Naive thymus-derived CD4-positive, alpha-beta T cell (primary cell): ENCODE measurements around the gene AAMP. TPM values are rescaled to one million over a fixed set of nuclear protein-coding genes. Genes with fewer than 3 reads are reported as not detected.

Experiments
- ATAC-seq: fragments of 150-1000 bp; cut with Tn5 transposase; 2 replicates; pipeline ENCODE4 v1.10.0; 2021; ENCODE audit warnings: mild to moderate bottlenecking, moderate library complexity
- CTCF ChIA-PET: fragments of 350-600 bp; sonication (Branson Sonifier 250); formaldehyde crosslinking; loops from one replicate; lab custom pipeline; 2021; ENCODE audit warnings: antibody characterized with exemption; lab: Charles Lee
- POLR2A ChIA-PET: fragments of 350-600 bp; sonication (Branson Sonifier 250); formaldehyde crosslinking; loops from one replicate; lab custom pipeline; 2021; ENCODE audit warnings: antibody characterized with exemption, inconsistent platforms; lab: Charles Lee
- DNase-seq, 9 donors: peaks; one replicate each; pipeline versions ENCODE4 v3.0.0 to v3.0.0-alpha.2; 2020 to 2022; ENCODE audit warnings: mixed read lengths in 1 of 9
- H3K27ac ChIP-seq: one replicate; pipeline ENCODE4 v1.7.0; 2013; ENCODE audit warnings: mild to moderate bottlenecking, low read depth, low read length, moderate library complexity
- H3K27me3 ChIP-seq, 2 donors: one replicate each; pipeline ENCODE4 v1.7.0; 2013; ENCODE audit warnings: low read length in 2 of 2, mild to moderate bottlenecking in 2 of 2, moderate library complexity in 2 of 2; ENCODE audit not compliant: control insufficient read depth in 2 of 2, insufficient read depth in 2 of 2
- H3K36me3 ChIP-seq, 3 experiments: 1 replicate in 2 of 3; 2 replicates in 1 of 3; pipeline ENCODE4 v1.7.0; 2013; ENCODE audit warnings: low read length in 3 of 3, mild to moderate bottlenecking in 3 of 3, moderate library complexity in 1 of 3; ENCODE audit not compliant: insufficient read depth in 3 of 3, control insufficient read depth in 2 of 3
- H3K4me1 ChIP-seq, 2 donors: one replicate each; pipeline ENCODE4 v1.7.0; 2013; ENCODE audit warnings: low read length in 2 of 2, mild to moderate bottlenecking in 2 of 2, moderate library complexity in 1 of 2; ENCODE audit not compliant: control insufficient read depth in 2 of 2, insufficient read depth in 2 of 2
- H3K4me3 ChIP-seq: 2 replicates; pipeline ENCODE4 v1.7.0; 2013; ENCODE audit warnings: mild to moderate bottlenecking, low read length
- H3K9me3 ChIP-seq, 3 experiments: 1 replicate in 2 of 3; 2 replicates in 1 of 3; pipeline ENCODE4 v1.7.0; 2013; ENCODE audit warnings: low read length in 3 of 3; ENCODE audit not compliant: control insufficient read depth in 2 of 3
- H3K27ac Mint-ChIP-seq, 9 donors: one replicate each; pipeline ENCODE4 v1.8.0; 2020 to 2022; ENCODE audit warnings: mixed read lengths in 9 of 9, mild to moderate bottlenecking in 8 of 9, moderate library complexity in 5 of 9, inconsistent platforms in 2 of 9
- H3K27me3 Mint-ChIP-seq, 5 donors: one replicate each; pipeline ENCODE4 v1.8.0; 2021 to 2022; ENCODE audit warnings: mixed read lengths in 5 of 5, mild to moderate bottlenecking in 1 of 5
- H3K36me3 Mint-ChIP-seq, 5 donors: one replicate each; pipeline ENCODE4 v1.8.0; 2020 to 2022; ENCODE audit warnings: mixed read lengths in 5 of 5, mild to moderate bottlenecking in 3 of 5, inconsistent platforms in 1 of 5
- H3K4me1 Mint-ChIP-seq, 7 donors: one replicate each; pipeline ENCODE4 v1.8.0; 2020 to 2022; ENCODE audit warnings: mixed read lengths in 7 of 7, mild to moderate bottlenecking in 3 of 7, inconsistent platforms in 1 of 7
- H3K4me3 Mint-ChIP-seq, 10 donors: one replicate each; pipeline ENCODE4 v1.8.0; 2020 to 2022; ENCODE audit warnings: mild to moderate bottlenecking in 10 of 10, mixed read lengths in 10 of 10, moderate library complexity in 6 of 10, inconsistent platforms in 2 of 10
- H3K9me3 Mint-ChIP-seq, 11 donors: one replicate each; pipeline ENCODE4 v1.8.0; 2020 to 2022; ENCODE audit warnings: mixed read lengths in 11 of 11, mild to moderate bottlenecking in 4 of 11, inconsistent platforms in 1 of 11, moderate library complexity in 1 of 11
- intact Hi-C, 2 donors: fragments of 100-400 bp; cut with micrococcal nuclease; formaldehyde crosslinking; loops; one replicate each; pipeline ENCODE4 v1.15.1; 2023
- polyA plus RNA-seq, 2 donors: library from polyadenylated mRNA; unstranded; fragments of 300-500 nt; fragmentation: Illumina TruSeq; gene quantifications; one replicate each; pipeline ENCODE4 v1.2.3, GENCODE V29; 2021
- total RNA-seq, 6 experiments: library from RNA in 5 of 6; stranded (reverse) in 5 of 6; gene quantifications; 1 replicate in 5 of 6; 2 replicates in 1 of 6; pipeline ENCODE4 v1.2.3 and lab custom pipeline; 2021 to 2026

AAMP gene
- total and polyA plus RNA-seq, 7 experiments from 2014 or later, result 54.1 to 108 (median 66.4) TPM

- Mint-ChIP-seq H3K4me3 (peak overlapping the region; percentile 42 to 68 (median 52)), H3K9me3 (no peaks in the 10 kb centered on the region), H3K27ac (peak overlapping the region; percentile 84 to 95 (median 92)), H3K4me1 (peaks cover 7 to 23% (median 17%) of the 10 kb centered on the region in 7 donors), H3K36me3 (peaks cover 3 to 23% (median 8%) of the 10 kb centered on the region in 5 donors), H3K27me3 (no peaks in the 10 kb centered on the region)
- no peaks in the 10 kb centered on the region for H3K9me3 ChIP-seq
- H3K36me3 ChIP-seq, result peaks cover 12 to 43% (median 18%) of the 10 kb centered on the region in 3 experiments
- intact Hi-C loops, result loop anchor here (1.0 to 5.0 kb wide), 4 partner anchors 39 to 90 kb away; partner anchors contain the start of gene CXCR1 (in 1 of the 2)
- H3K27me3 ChIP-seq, result no peaks in the 10 kb centered on the region
- H3K27ac ChIP-seq, result peak overlapping the region; percentile 67
- ATAC-seq (peak; percentile 85), DNase-seq (peak; percentile 39 to 67 (median 59))
- ChIA-PET POLR2A (interaction anchor here (1.1 to 1.5 kb wide), 3 partner anchors 11 to 36 kb away, joined by 3 to 4 read pairs (median 3); no protein-coding TSS in a partner anchor), CTCF (interaction anchor here (0.9 to 1.4 kb wide), 9 partner anchors 11 to 90 kb away, joined by 3 to 8 read pairs (median 3); no protein-coding TSS in a partner anchor)
- peaks cover 0 to 7% of the 10 kb centered on the region in 2 donors for H3K4me1 ChIP-seq
- no peak overlapping the region for H3K4me3 ChIP-seq
These were observed 12.5 kb downstream of the AAMP start for GRCh38 chr2:218257390-218257981.

- H3K4me3 Mint-ChIP-seq, result no peak overlapping the region
- POLR2A ChIA-PET, result interaction anchor here (1.1 to 1.5 kb wide), 3 partner anchors 10 to 35 kb away, joined by 3 to 4 read pairs (median 3); no protein-coding TSS in a partner anchor
- H3K27me3 Mint-ChIP-seq, result no peaks in the 10 kb centered on the region
These were observed 13.2 kb downstream of the AAMP start for GRCh38 chr2:218256612-218257350.

GRCh38 chr2:218255446-218255845 lies 14.5 kb downstream of the AAMP start:
- peaks cover 0 to 7% of the 10 kb centered on the region in 2 donors for H3K4me1 ChIP-seq
- Mint-ChIP-seq H3K4me1 (peaks cover 7 to 25% (median 17%) of the 10 kb centered on the region in 7 donors), H3K27ac (peak overlapping the region in 2 of 9 donors; percentile 32), H3K9me3 (no peaks in the 10 kb centered on the region), H3K27me3 (no peaks in the 10 kb centered on the region), H3K4me3 (no peak overlapping the region), H3K36me3 (peaks cover 4 to 36% (median 13%) of the 10 kb centered on the region in 5 donors)
- POLR2A ChIA-PET, result interaction anchor here (1.0 kb wide), 1 partner anchor 12 kb away, joined by 3 read pairs; no protein-coding TSS in a partner anchor
- H3K4me3 ChIP-seq, result no peak overlapping the region
- CTCF ChIA-PET, result interaction anchor here (1.4 kb wide), 1 partner anchor 15 kb away, joined by 5 read pairs; the partner anchor contains the start of genes AAMP and PNKD
- DNase-seq (no peak), ATAC-seq (no peak)
- H3K36me3 ChIP-seq, result peaks cover 24 to 58% (median 33%) of the 10 kb centered on the region in 3 experiments
- no peaks in the 10 kb centered on the region for H3K27me3 ChIP-seq
- H3K9me3 ChIP-seq, result no peaks in the 10 kb centered on the region
- no peak overlapping the region for H3K27ac ChIP-seq
- intact Hi-C loops, result loop anchor here in 1 of 2 donors (5.0 kb wide), 1 partner anchor 88 kb away; the partner anchor contains the start of gene CXCR1

More at GRCh38 chr2:218256612-218257350, 13.2 kb downstream of the AAMP start:
- peak overlapping the region; percentile 67 for H3K27ac ChIP-seq
- H3K4me1 ChIP-seq, result peaks cover 0 to 7% of the 10 kb centered on the region in 2 donors
- peaks cover 15 to 45% (median 22%) of the 10 kb centered on the region in 3 experiments for H3K36me3 ChIP-seq
- intact Hi-C loops, result loop anchor here (1.0 to 5.0 kb wide), 4 partner anchors 38 to 89 kb away; partner anchors contain the start of gene CXCR1 (in 1 of the 2)
- Mint-ChIP-seq H3K27ac (peak overlapping the region; percentile 84 to 95 (median 92)), H3K4me1 (peaks cover 7 to 26% (median 17%) of the 10 kb centered on the region in 7 donors), H3K36me3 (peaks cover 3 to 25% (median 8%) of the 10 kb centered on the region in 5 donors), H3K9me3 (no peaks in the 10 kb centered on the region)
- ATAC-seq (peak; percentile 1), DNase-seq (no peak)
- H3K9me3 ChIP-seq, result no peaks in the 10 kb centered on the region
- no peak overlapping the region for H3K4me3 ChIP-seq
- H3K27me3 ChIP-seq, result no peaks in the 10 kb centered on the region
- CTCF ChIA-PET, result interaction anchor here (0.9 to 1.4 kb wide), 8 partner anchors 12 to 89 kb away, joined by 3 to 8 read pairs (median 4); partner anchors contain the start of genes AAMP and PNKD

GRCh38 chr2:218253232-218253625 lies 16.7 kb downstream of the AAMP start:
- Mint-ChIP-seq H3K27me3 (no peaks in the 10 kb centered on the region), H3K27ac (peak overlapping the region in 7 of 9 donors; percentile 21 to 76 (median 43)), H3K9me3 (no peaks in the 10 kb centered on the region), H3K4me3 (no peak overlapping the region), H3K4me1 (peaks cover 7 to 29% (median 11%) of the 10 kb centered on the region in 7 donors), H3K36me3 (peaks cover 9 to 53% (median 28%) of the 10 kb centered on the region in 5 donors)
- ChIA-PET CTCF (interaction anchor here (1.1 to 1.9 kb wide), 2 partner anchors 22 to 68 kb away, joined by 3 to 5 read pairs; no protein-coding TSS in a partner anchor), POLR2A (interaction anchor here (0.7 kb wide), 1 partner anchor 624 kb away, joined by 3 read pairs; no protein-coding TSS in a partner anchor)
- peak overlapping the region; percentile 15 for H3K27ac ChIP-seq
- no peaks in the 10 kb centered on the region for H3K9me3 ChIP-seq
- no peaks in the 10 kb centered on the region for H3K27me3 ChIP-seq
- peaks cover 43 to 81% (median 54%) of the 10 kb centered on the region in 3 experiments for H3K36me3 ChIP-seq
- no peak overlapping the region for H3K4me3 ChIP-seq
- no peak for ATAC-seq
- no peak for DNase-seq
- H3K4me1 ChIP-seq, result peaks cover 0 to 7% of the 10 kb centered on the region in 2 donors
- intact Hi-C loops, result no loop called here

- Mint-ChIP-seq H3K36me3 (peaks cover 12 to 56% (median 31%) of the 10 kb centered on the region in 5 donors), H3K27ac (peak overlapping the region in 7 of 9 donors; percentile 5 to 76 (median 43)), H3K9me3 (no peaks in the 10 kb centered on the region), H3K27me3 (no peaks in the 10 kb centered on the region), H3K4me1 (peaks cover 5 to 28% (median 8%) of the 10 kb centered on the region in 7 donors), H3K4me3 (no peak overlapping the region)
- peak overlapping the region; percentile 15 for H3K27ac ChIP-seq
- peaks cover 46 to 86% (median 58%) of the 10 kb centered on the region in 3 experiments for H3K36me3 ChIP-seq
- no peak for DNase-seq
- CTCF ChIA-PET, result interaction anchor here (1.1 to 1.9 kb wide), 2 partner anchors 22 to 67 kb away, joined by 3 to 5 read pairs; no protein-coding TSS in a partner anchor
- intact Hi-C loops, result no loop called here
- POLR2A ChIA-PET, result interaction anchor here (1.3 kb wide), 1 partner anchor 144 kb away, joined by 3 read pairs; no protein-coding TSS in a partner anchor
- H3K27me3 ChIP-seq, result no peaks in the 10 kb centered on the region
- H3K4me1 ChIP-seq, result peaks cover 0 to 4% of the 10 kb centered on the region in 2 donors
- no peaks in the 10 kb centered on the region for H3K9me3 ChIP-seq
- ATAC-seq, result no peak
- no peak overlapping the region for H3K4me3 ChIP-seq
These were observed 17.3 kb downstream of the AAMP start for GRCh38 chr2:218252509-218253231.
